Esophagus muscularis mucosa (tissue), 3 donors: ENCODE measurements around the gene PDCD1.

Experiments
- CTCF ChIP-seq, 3 experiments: fragments of 200-600 bp in 2 of 3; fragments of 450-650 bp in 1 of 3; sonication (generic) in 2 of 3; IDR thresholded peaks; one replicate each; pipeline ENCODE4 v1.5.1; 2017 to 2019; ENCODE audit warnings: antibody characterized with exemption in 3 of 3, mild to moderate bottlenecking in 2 of 3, moderate library complexity in 1 of 3
- POLR2A ChIP-seq: fragments of 450-650 bp; IDR thresholded peaks from one replicate; pipeline ENCODE4 v1.6.1; 2017; ENCODE audit warnings: antibody characterized with exemption, moderate library complexity, mild to moderate bottlenecking, low read depth
- POLR2AphosphoS5 ChIP-seq, 2 donors: sonication (generic); formaldehyde crosslinking; IDR thresholded peaks; one replicate each; pipeline ENCODE4 v1.6.1; 2017; ENCODE audit warnings: antibody characterized with exemption in 2 of 2

GRCh38 chr2:241818229-241818942 is 40.3 kb downstream of the PDCD1 start:
- TF ChIP-seq POLR2A (no peak), CTCF (IDR thresholded peaks at IDR 0.05) (no peak), POLR2AphosphoS5 (IDR thresholded peaks at IDR 0.05) (no peak)
